Measurements from ENCODE around the gene MNX1. TPM values are rescaled to one million over a fixed set of nuclear protein-coding genes. Genes with fewer than 3 reads are reported as not detected.
A peak's percentile ranks its signal among the peaks of the same experiment; 100 is the strongest.

Gene MNX1
- total RNA-seq, 2 experiments from 2014 or later, result 4.4 to 4.7 TPM

DNA sequence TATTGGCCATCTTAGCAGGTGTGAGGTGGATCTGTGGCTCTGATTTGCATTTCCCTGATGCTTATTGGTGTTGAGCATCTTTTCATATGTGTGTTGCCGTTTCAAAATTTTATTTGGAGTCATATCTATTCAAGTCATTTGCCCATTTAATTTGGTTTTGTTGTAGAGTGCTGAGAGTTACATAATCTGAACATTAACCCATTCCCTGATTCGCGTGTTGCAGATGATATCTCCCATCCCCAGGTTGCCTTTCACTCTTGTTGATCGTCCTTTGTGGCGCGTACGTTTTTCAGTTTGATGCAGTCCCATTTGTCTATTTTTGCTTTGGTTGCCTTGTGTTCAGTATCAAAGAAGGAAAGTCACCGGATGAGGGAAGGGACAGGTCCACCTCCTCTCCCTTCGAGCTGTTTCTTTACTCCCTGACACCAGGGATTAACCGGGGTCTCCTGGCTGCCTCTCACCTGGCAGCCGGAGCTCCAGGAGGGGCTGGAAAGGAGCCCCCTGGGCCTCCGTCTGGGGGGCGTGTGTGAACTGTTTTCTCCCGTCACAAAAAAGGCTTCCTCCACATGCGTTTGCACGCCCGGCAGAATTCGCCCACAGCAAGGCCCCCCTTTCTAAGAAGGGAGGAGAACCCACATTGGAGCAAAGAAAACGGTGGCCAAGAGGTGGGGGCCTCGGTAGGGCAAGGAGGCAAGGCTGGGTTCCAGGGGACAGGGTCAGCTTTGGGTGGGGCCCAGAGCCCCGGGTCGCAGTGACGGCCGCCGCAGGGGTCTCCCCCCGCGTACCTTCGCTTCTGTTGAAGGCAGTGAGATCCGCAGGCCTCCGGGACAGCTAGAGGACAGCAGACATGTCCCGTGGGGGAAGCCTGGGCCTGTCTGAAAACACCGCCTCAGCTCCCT, 8.3 kb downstream of the MNX1 start:
- POLR2A ChIA-PET, result no interaction called here
- Histone ChIP-seq H3K4me2 (ENCODE audit: low read length) (no peak overlapping the region), H3K27ac (ENCODE audit: low read depth, low read length, poor library complexity, severe bottlenecking) (no peak overlapping the region), H2AFZ (ENCODE audit: low read length) (no peak overlapping the region), H3K9me3 (ENCODE audit: low read length) (no peaks in the 10 kb centered on the region), H3K79me2 (ENCODE audit: insufficient read depth, low read depth, low read length) (no peaks in the 10 kb centered on the region), H4K20me1 (ENCODE audit: insufficient read depth, low read length) (no peaks in the 10 kb centered on the region), H3K4me3 (ENCODE audit: low read depth, low read length, poor library complexity, severe bottlenecking) (no peak overlapping the region), H3K36me3 (ENCODE audit: insufficient read depth, low read length) (no peaks in the 10 kb centered on the region), H3K9me2 (ENCODE audit: insufficient read depth, low read length) (no peaks in the 10 kb centered on the region), H3K4me1 (ENCODE audit: insufficient read depth, low read length, poor library complexity, severe bottlenecking) (no peaks in the 10 kb centered on the region)
- TF ChIP-seq EZH2phosphoT487 (IDR thresholded peaks at IDR 0.05; ENCODE audit: borderline replicate concordance, low read depth, low read length), result no peak
- TF ChIP-seq, protein P1, sequence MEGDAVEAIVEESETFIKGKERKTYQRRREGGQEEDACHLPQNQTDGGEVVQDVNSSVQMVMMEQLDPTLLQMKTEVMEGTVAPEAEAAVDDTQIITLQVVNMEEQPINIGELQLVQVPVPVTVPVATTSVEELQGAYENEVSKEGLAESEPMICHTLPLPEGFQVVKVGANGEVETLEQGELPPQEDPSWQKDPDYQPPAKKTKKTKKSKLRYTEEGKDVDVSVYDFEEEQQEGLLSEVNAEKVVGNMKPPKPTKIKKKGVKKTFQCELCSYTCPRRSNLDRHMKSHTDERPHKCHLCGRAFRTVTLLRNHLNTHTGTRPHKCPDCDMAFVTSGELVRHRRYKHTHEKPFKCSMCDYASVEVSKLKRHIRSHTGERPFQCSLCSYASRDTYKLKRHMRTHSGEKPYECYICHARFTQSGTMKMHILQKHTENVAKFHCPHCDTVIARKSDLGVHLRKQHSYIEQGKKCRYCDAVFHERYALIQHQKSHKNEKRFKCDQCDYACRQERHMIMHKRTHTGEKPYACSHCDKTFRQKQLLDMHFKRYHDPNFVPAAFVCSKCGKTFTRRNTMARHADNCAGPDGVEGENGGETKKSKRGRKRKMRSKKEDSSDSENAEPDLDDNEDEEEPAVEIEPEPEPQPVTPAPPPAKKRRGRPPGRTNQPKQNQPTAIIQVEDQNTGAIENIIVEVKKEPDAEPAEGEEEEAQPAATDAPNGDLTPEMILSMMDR (conservative IDR thresholded peaks at IDR 0.05; ENCODE audit: low read length), result no peak
- DNase-seq (ENCODE audit: low spot score), result no peak
- BruUV-seq (replicated peaks), result no TSS peak
- CTCF ChIA-PET (ENCODE audit: unreplicated experiment), result no interaction called here
- intact Hi-C loops (cut with micrococcal nuclease; ENCODE audit: unreplicated experiment), result no loop called here

DNA sequence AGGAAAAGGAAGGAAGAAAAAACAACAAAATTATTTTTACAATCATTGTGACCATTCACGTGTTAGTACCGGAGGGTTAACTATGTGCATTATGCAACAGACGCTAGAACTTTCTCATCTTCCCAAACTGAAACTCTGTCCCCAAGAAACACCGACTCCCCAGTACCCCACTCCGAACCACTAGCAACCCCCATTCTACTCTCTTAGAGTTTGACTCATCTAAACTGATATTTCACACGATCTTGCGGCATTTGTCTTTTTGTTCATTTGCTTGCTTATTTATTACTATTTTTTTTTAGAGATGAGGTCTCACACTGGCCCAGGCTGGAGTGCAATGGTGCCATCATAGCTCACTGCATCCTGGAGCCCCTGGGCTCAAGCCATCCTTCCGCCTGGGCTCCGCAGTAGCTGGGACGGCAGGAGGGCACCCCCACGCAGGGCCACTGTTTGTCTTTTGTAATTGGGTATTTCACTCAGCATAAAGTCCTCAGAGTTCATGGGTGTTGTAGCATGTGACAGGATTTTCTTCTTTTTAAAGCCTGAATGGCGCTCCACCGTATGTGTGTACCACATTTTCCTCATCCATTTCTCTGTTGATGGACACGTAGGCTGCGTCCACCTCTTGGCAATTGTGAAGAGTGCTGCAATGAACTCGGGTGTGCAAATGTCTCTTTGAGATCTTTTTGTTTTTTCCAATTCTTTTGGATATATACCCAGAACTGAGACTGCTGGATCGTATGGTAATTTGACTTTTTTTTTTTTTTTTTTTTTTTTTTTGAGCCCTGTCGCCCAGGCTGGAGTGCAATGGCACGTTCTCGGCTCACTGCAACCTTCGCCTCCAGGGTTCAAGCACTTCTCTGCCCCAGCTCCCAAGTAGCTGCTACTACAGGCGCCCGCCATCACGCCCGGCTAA, 9.5 kb downstream of the MNX1 start:
- CTCF ChIA-PET (ENCODE audit: unreplicated experiment), result no interaction called here
- no peaks in the 10 kb centered on the region for H3K79me2 ChIP-seq (ENCODE audit: insufficient read depth, low read depth, low read length)
- H3K27ac ChIP-seq (ENCODE audit: low read depth, low read length, poor library complexity, severe bottlenecking), result no peak overlapping the region
- no peak overlapping the region; the same call in 1 of the 2 replicates for H3K4me2 ChIP-seq (ENCODE audit: low read length)
- intact Hi-C loops (cut with micrococcal nuclease; ENCODE audit: unreplicated experiment), result no loop called here
- POLR2A ChIA-PET, result interaction anchor here (0.5 kb wide), 1 partner anchor 31 kb away, joined by 4 read pairs; no protein-coding TSS in a partner anchor
- no peaks in the 10 kb centered on the region for H3K9me3 ChIP-seq (ENCODE audit: low read length)
- H3K4me1 ChIP-seq (ENCODE audit: insufficient read depth, low read length, poor library complexity, severe bottlenecking), result peaks cover 3% of the 10 kb centered on the region
- no peak overlapping the region for H3K4me3 ChIP-seq (ENCODE audit: low read depth, low read length, poor library complexity, severe bottlenecking)
- no peaks in the 10 kb centered on the region for H3K36me3 ChIP-seq (ENCODE audit: insufficient read depth, low read length)
- H2AFZ ChIP-seq (ENCODE audit: low read length), result no peak overlapping the region
- no peaks in the 10 kb centered on the region for H4K20me1 ChIP-seq (ENCODE audit: insufficient read depth, low read length)
- TF ChIP-seq, protein P1 (conservative IDR thresholded peaks at IDR 0.05; ENCODE audit: low read length), result no peak
- TF ChIP-seq EZH2phosphoT487 (IDR thresholded peaks at IDR 0.05; ENCODE audit: borderline replicate concordance, low read depth, low read length), result peak; percentile 32; the same call in 1 of the 2 replicates
- no peak for DNase-seq (ENCODE audit: low spot score)
- no peaks in the 10 kb centered on the region for H3K9me2 ChIP-seq (ENCODE audit: insufficient read depth, low read length)
- BruUV-seq (replicated peaks), result no TSS peak

Data from OCI-LY7 (cell line).